OCI-LY3 (cell line): ENCODE measurements around the gene ZFYVE28.

ENCODE experiments used
- CTCF ChIP-seq: fragments of 200-600, 300-600 bp; sonication (generic); IDR thresholded peaks from 2 replicates; pipeline ENCODE4 v1.5.1; 2014; ENCODE audit warnings: antibody characterized with exemption, low read length, low read depth
- EZH2phosphoT487 ChIP-seq: fragments of 200-600 bp; shearing (Covaris generic); IDR thresholded peaks from 2 replicates; pipeline ENCODE4 v1.6.1; 2018; ENCODE audit warnings: antibody characterized with exemption, mixed run types, low read depth

GRCh38 chr4:2347190-2347589, 71.3 kb downstream of the ZFYVE28 start:
- TF ChIP-seq CTCF (no peak), EZH2phosphoT487 (no peak)
